Ishikawa (cell line): ENCODE measurements around the gene LGALS13.

Experiments used
- EGR1 ChIP-seq: IDR thresholded peaks from 2 replicates; pipeline ENCODE4 v1.6.1; 2012
- EP300 ChIP-seq: IDR thresholded peaks from 2 replicates; pipeline ENCODE4 v1.6.1; 2012; ENCODE audit warnings: borderline replicate concordance
- FOXM1 ChIP-seq: IDR thresholded peaks from 2 replicates; pipeline ENCODE4 v1.6.1; 2012; ENCODE audit warnings: low read depth, borderline replicate concordance
- RAD21 ChIP-seq: IDR thresholded peaks from 2 replicates; pipeline ENCODE4 v1.6.1; 2012; ENCODE audit warnings: low read depth
- REST ChIP-seq: IDR thresholded peaks from 2 replicates; pipeline ENCODE4 v1.6.1; 2012; ENCODE audit warnings: low read depth, mild to moderate bottlenecking
- TAF1 ChIP-seq: IDR thresholded peaks from 2 replicates; pipeline ENCODE4 v1.6.1; 2012; ENCODE audit warnings: low read depth, mild to moderate bottlenecking
- USF1 ChIP-seq: IDR thresholded peaks from 2 replicates; pipeline ENCODE4 v1.6.1; 2012
- YY1 ChIP-seq: IDR thresholded peaks from 2 replicates; pipeline ENCODE4 v1.6.1; 2012; ENCODE audit warnings: low read depth
- ZBTB7A ChIP-seq: IDR thresholded peaks from 2 replicates; pipeline ENCODE4 v1.6.1; 2012; ENCODE audit warnings: low read depth
- TF ChIP-seq, protein P1 (sequence below): IDR thresholded peaks from 2 replicates; pipeline ENCODE4 v1.6.1; 2012

DNA sequence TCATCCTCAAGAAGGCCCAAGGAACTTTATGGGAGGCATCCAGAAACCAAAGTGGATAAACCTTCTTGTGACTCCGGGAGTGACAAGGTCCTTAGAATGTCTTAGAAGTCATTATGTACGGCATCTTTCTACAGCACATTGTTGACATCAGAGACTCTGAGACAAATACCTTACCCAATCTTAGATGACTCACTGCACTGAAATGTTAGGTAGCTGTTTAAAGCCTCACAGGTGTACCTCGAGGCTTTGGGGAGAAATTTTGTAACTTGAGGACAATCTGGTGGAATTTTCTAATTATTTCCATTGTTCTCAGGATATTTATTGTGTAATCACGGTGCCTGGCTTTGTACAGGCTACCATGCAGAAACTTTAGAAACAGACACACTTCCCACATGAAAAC, 14.8 kb upstream of the LGALS13 start:
- no peak for TF ChIP-seq REST
- TF ChIP-seq EGR1, result no peak
- TF ChIP-seq USF1, result no peak
- TF ChIP-seq EP300, result no peak
- no peak for TF ChIP-seq TAF1
- no peak for TF ChIP-seq RAD21
- TF ChIP-seq YY1, result no peak
- TF ChIP-seq, protein P1, sequence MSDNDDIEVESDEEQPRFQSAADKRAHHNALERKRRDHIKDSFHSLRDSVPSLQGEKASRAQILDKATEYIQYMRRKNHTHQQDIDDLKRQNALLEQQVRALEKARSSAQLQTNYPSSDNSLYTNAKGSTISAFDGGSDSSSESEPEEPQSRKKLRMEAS, result no peak
- no peak for TF ChIP-seq ZBTB7A
- TF ChIP-seq FOXM1, result no peak
